Body of pancreas (tissue), 4 donors: ENCODE data around the gene LFNG. TPM values are rescaled to one million over a fixed set of nuclear protein-coding genes. Genes with fewer than 3 reads are reported as not detected.

ENCODE experiments used
- ATAC-seq: fragments of 150-250 bp; one replicate; pipeline ENCODE4 v1.9.1; 2016
- DNase-seq, 4 donors: peaks; one replicate each; pipeline ENCODE4 v3.0.0-alpha.2; 2019
- H3K27ac ChIP-seq, 4 donors: fragments of 200-600 bp; sonication (generic); 1 replicate in 3 of 4; 2 replicates in 1 of 4; pipeline versions ENCODE4 v1.5.1 to v1.6.1; 2016 to 2019; ENCODE audit warnings: mild to moderate bottlenecking in 1 of 4, mixed read lengths in 1 of 4, moderate library complexity in 1 of 4
- H3K27me3 ChIP-seq, 2 donors: fragments of 200-600 bp; sonication (generic); one replicate each; pipeline ENCODE4 v1.6.0; 2016; ENCODE audit warnings: mild to moderate bottlenecking in 1 of 2
- H3K36me3 ChIP-seq, 2 donors: fragments of 200-600 bp; sonication (generic); replicated peaks in 1 of 2; 2 replicates each; pipeline ENCODE4 v1.5.1; 2016; ENCODE audit warnings: low read depth in 2 of 2; ENCODE audit not compliant: insufficient read depth in 1 of 2
- H3K4me1 ChIP-seq: fragments of 200-600 bp; sonication (generic); one replicate; pipeline ENCODE4 v1.6.0; 2016
- H3K4me3 ChIP-seq, 2 donors: fragments of 200-600 bp; sonication (generic); 1 replicate in 1 of 2; 2 replicates in 1 of 2; pipeline ENCODE4 v1.5.1; 2016 to 2019
- H3K9me3 ChIP-seq, 3 donors: fragments of 200-600 bp; sonication (generic); 1 replicate in 2 of 3; 2 replicates in 1 of 3; pipeline ENCODE4 v1.5.1; 2016
- POLR2A ChIP-seq, 3 donors: fragments of 450-650 bp; IDR thresholded peaks; one replicate each; pipeline ENCODE4 v1.6.1; 2016; ENCODE audit warnings: antibody characterized with exemption in 3 of 3, mild to moderate bottlenecking in 2 of 3
- WGBS, 2 donors: methylation state at CpG; one replicate each; pipeline ENCODE4 v1.1.5; 2017; 5-methylcytosine and 5-hydroxymethylcytosine counted together
- intact Hi-C: fragments of 100-400 bp; cut with DNase I; formaldehyde crosslinking; loops from one replicate; pipeline ENCODE4 v1.15.1; 2023
- total RNA-seq, 2 donors: library from RNA; depleted of rRNA; stranded (reverse); fragments of >200 nt; gene quantifications; one replicate each; pipeline ENCODE4 v1.1.0, GENCODE V29; 2016
- TF ChIP-seq, protein P1 (sequence below), 7 experiments: fragments of 450-650 bp in 4 of 7; fragments of 200-600 bp in 3 of 7; sonication (generic) in 3 of 7; IDR thresholded peaks; one replicate each; pipeline ENCODE4 v1.5.1; 2016 to 2019; ENCODE audit warnings: antibody characterized with exemption in 7 of 7

Gene LFNG
- total RNA-seq, 2 donors from 2014 or later, result 47.8 to 142 TPM

DNA sequence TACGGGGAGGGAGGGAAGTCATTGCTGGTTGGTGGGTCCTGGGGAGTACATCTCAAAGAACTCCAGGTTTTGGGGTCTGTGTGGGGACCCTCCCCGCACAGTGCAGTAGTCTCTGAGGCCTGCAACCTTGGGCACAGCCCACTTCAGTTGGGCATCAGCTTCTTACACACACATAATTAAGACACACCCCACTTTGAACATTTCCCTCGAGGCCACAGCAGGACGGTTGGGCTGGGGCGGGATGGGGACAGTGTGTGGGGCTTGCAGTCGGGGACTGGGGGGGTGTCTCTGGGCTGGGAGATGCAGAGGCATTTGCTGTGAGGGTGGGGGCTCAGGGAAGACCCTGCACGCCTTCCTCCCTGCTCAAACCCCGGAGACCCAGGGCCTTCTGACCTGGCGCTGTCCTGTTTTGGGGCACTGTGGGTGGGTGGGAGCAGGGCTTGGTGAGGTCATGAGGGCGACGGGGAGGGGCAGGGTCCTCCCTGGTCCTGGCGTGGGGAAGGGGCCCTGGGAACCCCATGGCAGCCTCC lies 1.3 kb downstream of the LFNG start:
- intact Hi-C loops, result no loop called here
- no peaks in the 10 kb centered on the region for H3K27me3 ChIP-seq
- H3K4me1 ChIP-seq, result peaks cover 63% of the 10 kb centered on the region
- no peaks in the 10 kb centered on the region for H3K36me3 ChIP-seq
- H3K4me3 ChIP-seq, result peak overlapping the region; percentile 44 to 68
- no peak for ATAC-seq
- 0 to 8% methylated on average over 4 to 12 of the region's 12 CpGs for WGBS, 2 donors
- TF ChIP-seq POLR2A (IDR thresholded peaks at IDR 0.05), result no peak
- TF ChIP-seq, protein P1, sequence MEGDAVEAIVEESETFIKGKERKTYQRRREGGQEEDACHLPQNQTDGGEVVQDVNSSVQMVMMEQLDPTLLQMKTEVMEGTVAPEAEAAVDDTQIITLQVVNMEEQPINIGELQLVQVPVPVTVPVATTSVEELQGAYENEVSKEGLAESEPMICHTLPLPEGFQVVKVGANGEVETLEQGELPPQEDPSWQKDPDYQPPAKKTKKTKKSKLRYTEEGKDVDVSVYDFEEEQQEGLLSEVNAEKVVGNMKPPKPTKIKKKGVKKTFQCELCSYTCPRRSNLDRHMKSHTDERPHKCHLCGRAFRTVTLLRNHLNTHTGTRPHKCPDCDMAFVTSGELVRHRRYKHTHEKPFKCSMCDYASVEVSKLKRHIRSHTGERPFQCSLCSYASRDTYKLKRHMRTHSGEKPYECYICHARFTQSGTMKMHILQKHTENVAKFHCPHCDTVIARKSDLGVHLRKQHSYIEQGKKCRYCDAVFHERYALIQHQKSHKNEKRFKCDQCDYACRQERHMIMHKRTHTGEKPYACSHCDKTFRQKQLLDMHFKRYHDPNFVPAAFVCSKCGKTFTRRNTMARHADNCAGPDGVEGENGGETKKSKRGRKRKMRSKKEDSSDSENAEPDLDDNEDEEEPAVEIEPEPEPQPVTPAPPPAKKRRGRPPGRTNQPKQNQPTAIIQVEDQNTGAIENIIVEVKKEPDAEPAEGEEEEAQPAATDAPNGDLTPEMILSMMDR (IDR thresholded peaks at IDR 0.05), result no peak
- peak overlapping the region; percentile 89 to 98 (median 93) for H3K27ac ChIP-seq
- peak in 1 of 4 donors; percentile 33 for DNase-seq
- H3K9me3 ChIP-seq, result no peaks in the 10 kb centered on the region

DNA sequence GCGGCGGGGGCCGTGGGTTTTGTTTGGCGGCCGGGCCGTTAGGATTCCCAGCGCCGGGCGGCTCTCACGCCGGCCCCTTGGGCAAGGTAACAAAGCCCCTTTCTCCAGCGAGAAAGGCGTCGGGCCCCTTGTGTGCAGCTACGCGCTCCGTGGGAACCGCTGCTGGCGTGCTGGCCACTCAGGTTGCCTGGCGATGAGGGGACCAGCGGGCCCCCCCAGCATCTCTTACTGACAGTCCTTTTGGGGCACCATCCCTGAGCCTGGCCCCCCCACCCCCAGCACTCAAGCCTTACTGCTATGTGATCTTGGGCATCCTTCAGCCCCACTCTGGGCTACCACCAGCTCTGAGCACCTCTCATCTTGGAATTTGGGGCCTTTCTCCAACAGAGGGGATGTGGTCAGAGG lies 1.8 kb downstream of the LFNG start:
- Histone ChIP-seq H3K27ac (peak overlapping the region; percentile 89 to 98 (median 93)), H3K4me3 (peak overlapping the region; percentile 44 to 68), H3K36me3 (no peaks in the 10 kb centered on the region), H3K4me1 (peaks cover 69% of the 10 kb centered on the region), H3K27me3 (no peaks in the 10 kb centered on the region), H3K9me3 (no peaks in the 10 kb centered on the region)
- intact Hi-C loops, result no loop called here
- DNase-seq (peak in 1 of 4 donors; percentile 25), ATAC-seq (no peak)
- TF ChIP-seq, protein P1 (IDR thresholded peaks at IDR 0.05), result no peak
- no peak for TF ChIP-seq POLR2A (IDR thresholded peaks at IDR 0.05)
- 6% methylated on average over 21 of the region's 21 CpGs; no CpG with 5 or more reads in 1 of the 2 donors for WGBS, 2 donors

DNA sequence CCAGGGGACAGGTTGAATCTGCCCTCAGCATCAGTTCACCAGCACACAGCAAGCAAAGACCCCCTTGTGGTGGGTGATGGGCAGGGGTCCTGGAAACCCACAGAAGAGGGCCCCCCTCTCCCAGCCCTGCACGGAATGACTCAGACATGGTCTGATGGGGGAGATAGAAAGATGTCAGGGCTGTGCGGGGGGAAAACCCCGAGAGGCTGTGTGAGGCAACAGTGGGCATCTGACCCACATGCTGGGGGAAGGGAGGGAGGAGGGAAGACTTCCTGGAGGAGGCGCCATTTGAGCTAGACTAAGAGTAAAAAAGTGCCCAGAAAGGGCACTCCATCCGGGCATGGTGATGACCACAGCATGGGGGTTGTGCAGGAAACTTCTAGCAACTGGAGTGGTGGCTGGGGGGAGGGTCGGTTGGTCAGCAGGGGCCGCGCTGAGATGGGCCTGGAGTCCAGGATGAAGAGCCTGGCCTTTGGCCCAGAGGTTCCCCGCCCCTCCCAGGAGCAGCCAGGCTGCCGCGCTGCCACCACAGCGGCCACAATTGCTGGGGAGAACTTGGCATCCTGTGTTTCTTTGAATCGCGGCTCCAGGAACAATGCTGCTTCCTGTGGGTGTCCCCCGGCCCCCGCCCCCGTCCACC lies 2.5 kb downstream of the LFNG start:
- no peaks in the 10 kb centered on the region for H3K27me3 ChIP-seq

GRCh38 chr7:2522780-2523433 lies 3.3 kb downstream of the LFNG start:
- WGBS, 2 donors, result 7% methylated on average over 12 to 19 of the region's 19 CpGs
- Histone ChIP-seq H3K27me3 (no peaks in the 10 kb centered on the region), H3K27ac (peak overlapping the region; percentile 89 to 98 (median 93)), H3K4me1 (peaks cover 84% of the 10 kb centered on the region), H3K9me3 (no peaks in the 10 kb centered on the region), H3K36me3 (no peaks in the 10 kb centered on the region), H3K4me3 (peak overlapping the region in 1 of 2 donors; percentile 9)
- intact Hi-C loops, result no loop called here
- DNase-seq (peak in 3 of 4 donors; percentile 50 to 65 (median 52)), ATAC-seq (no peak)
- TF ChIP-seq, protein P1 (IDR thresholded peaks at IDR 0.05), result peak in 1 of 7 experiments; percentile 7
- peak in 2 of 3 donors; percentile 17 to 23 for TF ChIP-seq POLR2A (IDR thresholded peaks at IDR 0.05)

More for the DNA sequence above, 2.5 kb downstream of the LFNG start:
- ATAC-seq, result no peak
- peak overlapping the region; percentile 89 to 98 (median 93) for H3K27ac ChIP-seq
- intact Hi-C loops, result no loop called here
- no peaks in the 10 kb centered on the region for H3K36me3 ChIP-seq
- H3K4me1 ChIP-seq, result peaks cover 76% of the 10 kb centered on the region
- peak overlapping the region in 1 of 2 donors; percentile 68 for H3K4me3 ChIP-seq
- TF ChIP-seq, protein P1 (IDR thresholded peaks at IDR 0.05), result no peak
- TF ChIP-seq POLR2A (IDR thresholded peaks at IDR 0.05), result peak in 1 of 3 donors; percentile 15
- 9 to 15% methylated on average over 9 to 17 of the region's 17 CpGs for WGBS, 2 donors
- no peaks in the 10 kb centered on the region for H3K9me3 ChIP-seq
- peak in 3 of 4 donors; percentile 48 to 64 (median 57) for DNase-seq
